Urinary bladder (tissue), 4 donors: ENCODE measurements around the gene STOML3. TPM values are rescaled to one million over a fixed set of nuclear protein-coding genes. Genes with fewer than 3 reads are reported as not detected.

Experiments
- DNase-seq: peaks from one replicate; pipeline ENCODE4 v3.0.0-alpha.2; 2015; ENCODE audit errors: extremely low spot score
- H3K27ac ChIP-seq: one replicate; pipeline ENCODE4 v1.5.1; 2013; ENCODE audit warnings: low read depth, mild to moderate bottlenecking, moderate library complexity
- H3K36me3 ChIP-seq: one replicate; pipeline ENCODE4 v1.6.1; 2013; ENCODE audit warnings: mild to moderate bottlenecking, moderate library complexity; ENCODE audit not compliant: insufficient read depth
- H3K4me1 ChIP-seq: one replicate; pipeline ENCODE4 v1.6.1; 2013; ENCODE audit warnings: mild to moderate bottlenecking, moderate library complexity; ENCODE audit not compliant: insufficient read depth
- H3K4me3 ChIP-seq: one replicate; pipeline ENCODE4 v1.5.1; 2013; ENCODE audit warnings: low read depth, low read length
- WGBS: extraction: QIAGEN DNeasy Blood & Tissue Kit; methylation state at CpG from one replicate; pipeline ENCODE4 v1.1.7; 2013; 5-methylcytosine and 5-hydroxymethylcytosine counted together
- polyA plus RNA-seq: library from polyadenylated mRNA; stranded (reverse); fragments of 200-250 nt; gene quantifications from one replicate; pipeline ENCODE4 v1.2.3, GENCODE V29; 2013
- total RNA-seq: library from RNA; depleted of rRNA; stranded (reverse); fragments of >200 nt; gene quantifications from one replicate; pipeline ENCODE4 v1.2.3, GENCODE V29; 2014
- donor health status: healthy with polysubstance abuse.
- donor health status: healthy.

The STOML3 gene
- total and polyA plus RNA-seq, 2 donors = not detected

DNA sequence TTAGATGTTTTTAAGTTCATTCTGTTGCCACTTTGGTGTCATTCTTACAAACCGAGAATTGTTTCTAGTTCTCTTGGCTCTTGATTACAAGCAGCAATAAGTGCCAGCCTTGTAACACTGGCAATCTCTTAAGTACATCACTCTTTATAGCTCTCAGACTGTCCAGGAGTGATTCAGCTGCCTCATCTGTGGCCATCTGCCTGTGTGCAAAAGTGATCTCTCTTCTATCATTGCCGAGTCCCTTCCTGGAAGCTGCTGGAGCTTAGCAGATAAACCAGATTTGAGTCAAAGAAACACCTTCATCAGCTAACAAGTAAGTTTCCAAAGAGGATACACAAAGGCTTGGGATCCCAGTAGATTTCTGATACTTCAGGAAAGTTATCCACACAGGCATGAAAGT, 23.2 kb downstream of the STOML3 start:
- Histone ChIP-seq H3K36me3 (no peaks in the 10 kb centered on the region), H3K4me1 (no peaks in the 10 kb centered on the region), H3K27ac (no peak overlapping the region), H3K4me3 (no peak overlapping the region)
- 24% methylated on average over 2 of the region's 2 CpGs for WGBS
- no peak for DNase-seq

DNA sequence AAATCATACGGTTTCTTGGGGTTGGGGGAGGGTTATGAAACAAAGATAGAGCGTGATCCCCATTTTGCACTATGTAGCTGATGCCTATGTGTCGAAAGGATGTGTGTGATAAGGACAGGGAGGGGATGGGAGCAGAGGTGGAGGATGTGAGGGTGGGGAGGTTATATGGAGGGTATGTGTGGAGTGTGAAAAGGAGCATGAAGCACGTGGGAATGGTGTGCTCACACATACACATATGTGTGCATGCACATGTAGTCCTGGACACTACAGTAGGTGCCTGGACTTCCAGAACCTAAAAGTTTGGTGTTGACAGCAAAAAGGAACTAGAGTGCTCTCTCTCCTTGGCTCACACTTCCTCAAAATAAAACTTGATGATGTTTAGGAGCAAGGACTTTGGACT, 25.4 kb downstream of the STOML3 start:
- DNase-seq = no peak
- H3K4me1 ChIP-seq = no peaks in the 10 kb centered on the region
- H3K36me3 ChIP-seq = no peaks in the 10 kb centered on the region

DNA sequence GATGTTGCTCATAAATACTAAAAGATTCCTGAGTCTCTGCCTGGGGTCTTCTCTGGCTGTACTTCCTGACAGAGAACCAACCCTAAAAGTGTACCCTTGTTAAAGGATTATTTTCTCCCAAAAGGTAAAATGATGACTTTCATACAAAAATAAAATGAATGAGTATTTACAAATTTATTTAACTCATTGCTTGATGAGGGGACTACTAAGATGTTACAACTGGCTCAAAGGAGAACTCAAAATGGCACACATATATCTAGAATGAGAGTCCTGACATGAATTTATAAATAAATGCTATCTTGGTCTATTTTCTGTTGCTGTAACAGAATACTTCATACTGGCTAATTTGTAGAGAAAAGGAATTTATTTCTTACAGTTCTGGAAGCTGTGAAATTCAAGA, 30.5 kb downstream of the STOML3 start:
- no peaks in the 10 kb centered on the region for H3K4me1 ChIP-seq
- H3K36me3 ChIP-seq = no peaks in the 10 kb centered on the region
- no peak overlapping the region for H3K27ac ChIP-seq
- H3K4me3 ChIP-seq = no peak overlapping the region
- DNase-seq = no peak

More for the DNA sequence above, 25.4 kb downstream of the STOML3 start:
- Histone ChIP-seq H3K27ac (no peak overlapping the region), H3K4me3 (no peak overlapping the region)
- 68% methylated on average over 4 of the region's 4 CpGs for whole genome bisulfite sequencing

DNA sequence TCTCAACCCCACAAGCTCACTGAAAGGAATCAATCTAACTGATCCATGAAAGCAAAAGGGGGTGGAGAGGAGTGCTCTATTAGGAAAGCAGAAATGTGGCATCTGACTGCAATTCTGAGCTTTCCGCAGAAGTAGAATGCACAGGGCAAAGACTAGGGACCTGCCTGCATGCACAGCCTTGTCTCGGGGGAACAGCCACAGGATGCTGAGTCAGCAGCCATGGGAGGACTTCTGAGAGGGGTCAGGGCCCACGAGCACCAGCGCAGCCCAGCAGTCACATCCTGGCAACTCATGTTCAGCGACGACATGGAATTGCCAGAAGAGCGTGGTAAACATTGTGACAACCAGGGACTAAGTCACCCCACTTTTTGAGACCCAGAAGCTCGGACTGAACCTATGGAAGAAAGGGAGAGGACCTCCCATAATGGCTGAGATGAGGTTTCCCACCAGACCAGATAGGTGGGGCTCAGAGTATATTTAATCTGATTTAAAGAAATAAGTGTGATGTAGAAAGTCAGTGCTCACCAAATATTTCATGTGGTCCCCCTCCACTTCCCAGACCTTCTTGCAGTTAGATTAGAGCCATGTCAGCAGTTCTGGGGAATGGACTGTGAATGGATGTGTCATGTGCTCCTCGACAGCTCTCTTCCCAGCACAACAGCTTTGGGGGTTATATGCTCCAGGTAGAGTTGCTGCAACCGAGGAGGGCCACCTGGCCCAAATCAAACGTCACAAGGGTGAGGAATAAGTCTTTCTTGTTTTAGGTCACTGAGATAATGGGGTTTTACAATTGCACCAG, 32.6 kb downstream of the STOML3 start:
- 81% methylated on average over 11 of the region's 11 CpGs for WGBS
- Histone ChIP-seq H3K4me3 (no peak overlapping the region), H3K36me3 (no peaks in the 10 kb centered on the region), H3K4me1 (no peaks in the 10 kb centered on the region), H3K27ac (no peak overlapping the region)
- no peak for DNase-seq

DNA sequence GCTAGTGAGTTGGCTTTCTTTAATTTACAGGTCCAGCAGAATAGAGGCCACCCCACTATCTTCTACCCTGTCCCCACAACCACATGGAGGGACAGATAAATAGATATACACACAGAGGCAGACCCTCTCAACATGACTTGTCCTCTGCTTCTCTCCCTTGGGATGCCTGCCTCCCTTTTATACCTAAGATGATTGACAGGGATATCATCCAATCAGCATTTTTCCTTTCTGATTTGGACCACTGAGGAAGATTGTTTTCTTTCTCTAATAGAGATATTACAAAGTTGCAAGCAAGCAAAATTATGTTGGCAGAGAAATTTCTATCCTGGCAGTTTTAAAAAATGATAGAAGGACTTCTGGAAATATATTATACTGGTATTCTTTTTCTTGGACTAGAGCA, 35.8 kb downstream of the STOML3 start:
- H3K4me1 ChIP-seq = no peaks in the 10 kb centered on the region
- no peak overlapping the region for H3K27ac ChIP-seq
- H3K36me3 ChIP-seq = no peaks in the 10 kb centered on the region
- no peak overlapping the region for H3K4me3 ChIP-seq
- no peak for DNase-seq

DNA sequence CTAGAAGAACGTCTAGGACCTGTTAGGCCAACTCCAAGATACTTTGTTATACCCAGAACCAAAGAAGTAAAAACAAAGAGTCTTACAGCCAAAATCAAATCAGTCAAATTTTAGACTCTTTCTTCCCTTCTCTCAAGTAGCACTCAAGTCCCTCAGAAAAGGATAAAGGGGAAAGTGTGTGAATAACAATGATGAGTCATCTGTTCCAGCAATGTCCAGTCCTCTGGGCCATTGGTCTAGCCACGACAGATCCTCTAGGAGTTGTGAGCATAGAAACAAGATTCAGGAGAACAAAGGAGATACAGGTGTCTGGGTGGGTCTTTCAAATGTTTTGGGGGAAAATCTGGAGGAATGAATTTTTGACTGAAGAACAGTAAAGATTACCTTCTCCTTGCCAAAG, 36.3 kb downstream of the STOML3 start:
- no peak overlapping the region for H3K4me3 ChIP-seq
- DNase-seq = no peak
- H3K4me1 ChIP-seq = no peaks in the 10 kb centered on the region
- H3K27ac ChIP-seq = no peak overlapping the region
- H3K36me3 ChIP-seq = no peaks in the 10 kb centered on the region
- WGBS = 62% methylated on average over 2 of the region's 2 CpGs

DNA sequence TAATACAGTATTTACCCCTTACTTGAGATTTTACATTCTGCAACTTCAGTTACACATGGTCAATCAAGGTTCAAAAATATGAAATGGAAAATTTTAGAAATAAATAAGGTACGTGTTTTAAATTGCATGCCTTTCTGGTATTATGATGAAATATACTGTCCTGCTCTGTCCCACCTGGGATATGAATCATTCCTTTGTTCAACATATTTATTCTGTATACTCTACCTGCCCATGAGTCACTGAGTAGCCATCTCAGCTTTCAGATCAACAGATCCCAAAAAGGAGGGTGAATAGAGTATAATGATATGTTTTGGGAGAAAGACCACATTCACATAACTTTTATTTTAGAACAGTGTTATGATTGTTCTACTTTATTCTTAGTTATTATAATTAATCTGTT, 37.8 kb downstream of the STOML3 start:
- 83% methylated on average over 1 of the region's 1 CpG for WGBS
- Histone ChIP-seq H3K4me1 (no peaks in the 10 kb centered on the region), H3K27ac (no peak overlapping the region), H3K36me3 (no peaks in the 10 kb centered on the region), H3K4me3 (no peak overlapping the region)
- DNase-seq = no peak

DNA sequence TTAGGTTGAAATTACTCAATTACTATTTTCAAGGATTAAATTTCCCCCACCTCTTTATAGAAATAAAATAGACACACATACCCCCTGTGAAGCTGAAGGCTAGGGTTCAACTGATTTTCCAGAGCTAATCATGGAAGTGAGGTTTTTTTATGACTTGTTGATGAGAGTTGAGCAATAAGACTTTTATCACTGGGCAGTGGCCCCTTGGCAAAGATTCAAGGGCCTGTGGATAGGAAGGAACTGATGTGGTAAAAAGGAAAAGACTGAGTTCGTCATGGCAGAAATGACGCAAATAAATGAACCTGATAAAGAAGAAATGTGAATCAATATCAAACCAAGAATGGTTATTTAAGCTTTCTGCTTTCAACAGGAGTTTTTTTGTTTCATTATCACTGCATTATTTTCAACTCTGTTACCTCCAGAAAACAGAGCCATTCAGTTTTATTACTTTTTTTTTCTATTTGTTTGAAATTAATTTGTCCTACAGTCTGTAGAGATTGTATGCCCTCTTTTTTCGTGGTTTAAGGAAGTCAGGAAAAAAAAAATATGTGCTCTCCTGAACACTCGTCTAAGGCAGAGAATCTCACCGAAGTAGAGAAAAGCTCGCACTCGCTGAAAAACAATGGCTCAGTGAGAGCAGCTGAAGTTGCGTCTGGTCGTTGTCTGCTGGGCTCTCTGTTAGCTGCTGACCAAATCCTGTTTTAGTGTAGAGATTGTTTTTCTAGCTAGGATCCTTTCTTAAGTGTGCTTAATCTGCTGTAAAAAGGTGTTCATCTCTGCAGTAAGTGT, 38.9 kb downstream of the STOML3 start:
- Histone ChIP-seq H3K4me3 (no peak overlapping the region), H3K4me1 (no peaks in the 10 kb centered on the region), H3K36me3 (no peaks in the 10 kb centered on the region), H3K27ac (no peak overlapping the region)
- WGBS = 46% methylated on average over 9 of the region's 9 CpGs
- no peak for DNase-seq

DNA sequence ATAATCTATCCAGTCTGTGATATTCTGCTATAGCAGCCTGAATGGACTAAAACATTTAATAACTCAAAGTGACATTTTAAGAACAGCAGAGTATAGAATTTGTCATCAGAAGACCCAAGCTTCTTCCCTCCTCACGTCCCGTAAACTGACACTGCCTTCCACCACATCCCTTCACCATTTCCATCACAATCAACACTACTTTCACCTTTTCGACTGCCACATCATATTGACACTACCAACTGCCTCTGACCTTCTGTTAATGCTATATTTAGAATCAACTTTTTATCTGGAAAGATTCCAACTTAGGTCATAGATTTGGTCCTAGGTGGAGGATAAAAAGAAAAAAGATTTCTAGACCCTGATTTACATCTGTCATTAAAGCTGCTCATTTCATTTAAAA, 39.6 kb downstream of the STOML3 start:
- Histone ChIP-seq H3K27ac (no peak overlapping the region), H3K36me3 (no peaks in the 10 kb centered on the region), H3K4me1 (no peaks in the 10 kb centered on the region), H3K4me3 (no peak overlapping the region)
- 36% methylated on average over 3 of the region's 3 CpGs for WGBS
- no peak for DNase-seq

DNA sequence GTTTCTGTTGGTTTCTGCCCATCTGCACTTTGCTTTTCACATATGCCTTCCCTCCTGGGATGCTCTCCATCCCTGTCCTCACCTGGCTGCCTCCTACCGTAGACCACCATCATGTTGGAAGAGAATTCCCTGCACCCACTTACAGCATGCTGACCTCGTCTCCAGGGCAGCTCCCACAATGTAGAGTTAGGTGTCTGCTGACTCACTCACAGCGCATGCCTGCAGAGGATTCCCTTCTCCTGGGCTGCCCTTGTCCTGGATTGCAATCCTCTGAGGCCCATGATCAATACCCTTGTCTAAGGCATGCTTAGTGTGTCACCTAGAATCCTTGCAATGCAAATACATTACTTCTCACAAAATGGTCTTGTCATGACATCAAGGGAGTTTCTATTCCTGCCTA, 43.6 kb downstream of the STOML3 start:
- no peak overlapping the region for H3K4me3 ChIP-seq
- no peaks in the 10 kb centered on the region for H3K36me3 ChIP-seq
- no peaks in the 10 kb centered on the region for H3K4me1 ChIP-seq
- no peak for DNase-seq
- no peak overlapping the region for H3K27ac ChIP-seq
- 74% methylated on average over 3 of the region's 3 CpGs for WGBS

DNA sequence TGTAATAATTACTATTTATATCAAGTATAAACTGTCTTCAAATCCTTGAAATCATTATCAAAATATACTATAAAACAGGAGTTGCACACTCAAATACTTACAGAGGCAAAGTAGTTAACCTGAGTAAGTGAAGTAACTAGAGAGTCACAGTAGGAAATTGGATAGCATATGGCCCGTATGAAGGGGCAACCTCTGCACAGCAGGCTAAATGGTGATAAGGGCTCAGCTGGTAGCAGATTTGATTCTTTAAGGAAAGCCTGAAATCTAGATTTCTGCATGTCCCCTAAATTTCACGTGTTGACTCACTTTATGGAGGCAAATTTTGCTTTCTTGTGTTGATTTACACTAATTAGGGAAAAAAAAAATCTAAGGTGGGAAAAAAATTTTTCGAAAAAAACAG, 46.4 kb downstream of the STOML3 start:
- H3K36me3 ChIP-seq = no peaks in the 10 kb centered on the region
- no peak overlapping the region for H3K27ac ChIP-seq
- no peaks in the 10 kb centered on the region for H3K4me1 ChIP-seq
- no peak overlapping the region for H3K4me3 ChIP-seq
- WGBS = 46% methylated on average over 3 of the region's 3 CpGs
- no peak for DNase-seq

DNA sequence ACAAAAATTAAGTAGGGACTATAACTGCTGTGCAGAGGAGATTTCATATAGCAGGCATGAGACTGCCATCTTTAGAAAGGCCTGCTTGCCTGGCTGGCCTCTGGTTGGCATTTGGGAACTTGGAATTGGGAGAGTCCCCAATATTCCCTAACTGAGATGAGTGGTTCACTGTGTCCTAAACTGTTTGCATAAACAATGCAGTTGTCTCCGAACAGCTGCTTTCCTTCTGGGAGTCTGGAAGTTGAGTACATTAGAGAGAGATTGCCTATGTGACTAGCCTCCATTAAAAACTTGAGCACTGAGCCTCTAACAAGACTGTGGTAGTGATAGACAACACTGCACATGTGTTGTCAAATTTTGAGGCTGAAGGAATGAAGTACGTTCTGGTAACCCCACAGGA, 47.4 kb downstream of the STOML3 start:
- WGBS = 67% methylated on average over 2 of the region's 2 CpGs
- H3K4me1 ChIP-seq = no peaks in the 10 kb centered on the region
- no peak for DNase-seq
- no peak overlapping the region for H3K27ac ChIP-seq
- H3K36me3 ChIP-seq = no peaks in the 10 kb centered on the region
- no peak overlapping the region for H3K4me3 ChIP-seq

DNA sequence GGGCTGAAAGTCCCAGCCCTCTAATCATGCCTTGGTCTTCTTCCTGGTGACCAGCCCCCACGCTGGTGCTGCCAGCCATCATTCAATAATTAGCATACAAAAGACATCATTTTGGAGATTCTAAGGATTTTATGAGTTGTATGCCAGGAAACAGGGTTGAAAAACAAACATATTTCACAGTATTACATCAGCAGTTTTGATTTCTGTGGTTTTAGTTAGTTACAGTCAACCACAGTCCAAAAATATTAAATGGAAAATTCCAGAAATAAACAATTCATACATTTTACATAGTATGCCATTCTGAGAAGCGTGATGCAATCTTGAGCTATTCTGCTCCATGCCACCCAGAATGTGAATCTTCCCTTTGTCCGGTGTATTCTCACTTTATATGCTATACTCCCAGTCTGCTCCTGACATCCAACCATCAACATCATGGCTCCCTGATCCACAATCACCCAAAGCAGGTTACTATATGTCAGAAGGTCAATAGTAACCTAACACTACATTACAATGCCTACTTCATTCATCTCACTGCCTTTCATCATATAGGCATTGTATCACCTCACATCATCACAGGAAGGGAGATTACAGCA, 49.2 kb downstream of the STOML3 start:
- H3K27ac ChIP-seq = no peak overlapping the region
- no peak overlapping the region for H3K4me3 ChIP-seq
- no peaks in the 10 kb centered on the region for H3K4me1 ChIP-seq
- no peaks in the 10 kb centered on the region for H3K36me3 ChIP-seq
- WGBS = 87% methylated on average over 3 of the region's 3 CpGs
- DNase-seq = no peak

DNA sequence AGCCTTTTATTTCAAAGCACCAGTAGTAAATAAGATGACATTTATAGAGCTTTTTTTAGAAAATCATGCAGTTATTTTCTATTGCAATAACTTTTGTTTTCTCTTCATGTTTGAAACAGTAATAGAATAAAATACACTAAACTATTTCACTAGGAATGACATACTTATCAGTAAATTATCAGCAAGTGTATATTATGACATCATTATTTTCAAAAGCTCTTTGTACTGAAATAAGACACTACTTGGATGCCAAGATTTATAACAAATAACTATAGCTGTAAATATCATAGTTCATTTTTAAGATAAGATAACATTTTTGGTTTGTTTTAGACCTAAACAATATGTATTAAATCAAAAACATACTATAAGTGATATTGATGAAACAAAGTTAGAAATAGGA, 56.8 kb downstream of the STOML3 start:
- no peaks in the 10 kb centered on the region for H3K4me1 ChIP-seq
- no peak overlapping the region for H3K4me3 ChIP-seq
- no peaks in the 10 kb centered on the region for H3K36me3 ChIP-seq
- DNase-seq = no peak
- H3K27ac ChIP-seq = no peak overlapping the region
